ENCODE measurements around the gene SCN9A.
A peak's percentile ranks its signal among the peaks of the same experiment; 100 is the strongest.

SCN9A gene

DNA sequence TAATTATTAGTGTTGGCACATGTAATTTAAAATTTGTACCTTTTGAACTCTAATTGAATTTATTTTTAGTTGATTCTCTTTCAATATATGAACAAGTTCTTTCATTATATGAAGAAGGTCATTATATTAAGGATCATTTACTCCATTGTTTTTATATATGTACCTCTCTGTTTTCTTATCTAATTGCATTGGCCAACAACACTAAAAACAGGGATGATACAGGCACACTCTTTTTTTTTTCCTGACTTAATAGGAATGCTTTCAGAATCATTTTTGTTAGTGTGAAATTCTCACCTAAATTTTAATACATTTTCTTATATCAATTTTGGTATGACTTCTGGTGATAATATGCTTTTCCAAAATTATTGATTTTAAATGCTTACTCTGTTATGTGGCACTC is 173.0 kb downstream of the SCN9A start:
- TF ChIP-seq, protein P1, sequence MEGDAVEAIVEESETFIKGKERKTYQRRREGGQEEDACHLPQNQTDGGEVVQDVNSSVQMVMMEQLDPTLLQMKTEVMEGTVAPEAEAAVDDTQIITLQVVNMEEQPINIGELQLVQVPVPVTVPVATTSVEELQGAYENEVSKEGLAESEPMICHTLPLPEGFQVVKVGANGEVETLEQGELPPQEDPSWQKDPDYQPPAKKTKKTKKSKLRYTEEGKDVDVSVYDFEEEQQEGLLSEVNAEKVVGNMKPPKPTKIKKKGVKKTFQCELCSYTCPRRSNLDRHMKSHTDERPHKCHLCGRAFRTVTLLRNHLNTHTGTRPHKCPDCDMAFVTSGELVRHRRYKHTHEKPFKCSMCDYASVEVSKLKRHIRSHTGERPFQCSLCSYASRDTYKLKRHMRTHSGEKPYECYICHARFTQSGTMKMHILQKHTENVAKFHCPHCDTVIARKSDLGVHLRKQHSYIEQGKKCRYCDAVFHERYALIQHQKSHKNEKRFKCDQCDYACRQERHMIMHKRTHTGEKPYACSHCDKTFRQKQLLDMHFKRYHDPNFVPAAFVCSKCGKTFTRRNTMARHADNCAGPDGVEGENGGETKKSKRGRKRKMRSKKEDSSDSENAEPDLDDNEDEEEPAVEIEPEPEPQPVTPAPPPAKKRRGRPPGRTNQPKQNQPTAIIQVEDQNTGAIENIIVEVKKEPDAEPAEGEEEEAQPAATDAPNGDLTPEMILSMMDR (IDR thresholded peaks at IDR 0.05; ENCODE audit: extremely low read depth, missing control alignments), result no peak
- no peak for DNase-seq (ENCODE audit: low spot score)

DNA sequence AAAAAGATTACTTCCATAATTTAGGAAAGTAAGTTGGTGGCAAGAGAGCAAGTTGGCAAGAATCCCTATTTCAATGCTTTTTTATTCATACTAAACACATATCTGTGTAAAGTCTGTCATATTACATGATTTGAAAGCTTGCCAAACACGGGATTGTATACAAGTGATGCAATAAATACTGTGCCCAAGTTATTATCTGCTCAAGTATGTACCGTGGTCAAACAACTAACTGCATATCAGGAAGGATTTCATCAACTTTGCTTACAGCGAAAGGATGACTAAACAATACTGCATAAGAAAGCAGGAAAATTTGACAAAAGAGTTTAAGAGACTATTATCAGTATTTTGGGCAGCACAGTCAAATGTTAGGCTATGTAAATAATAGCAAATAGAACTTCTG is 178.3 kb downstream of the SCN9A start:
- TF ChIP-seq, protein P1 (IDR thresholded peaks at IDR 0.05; ENCODE audit: extremely low read depth, missing control alignments), result no peak
- DNase-seq (ENCODE audit: low spot score), result no peak

DNA sequence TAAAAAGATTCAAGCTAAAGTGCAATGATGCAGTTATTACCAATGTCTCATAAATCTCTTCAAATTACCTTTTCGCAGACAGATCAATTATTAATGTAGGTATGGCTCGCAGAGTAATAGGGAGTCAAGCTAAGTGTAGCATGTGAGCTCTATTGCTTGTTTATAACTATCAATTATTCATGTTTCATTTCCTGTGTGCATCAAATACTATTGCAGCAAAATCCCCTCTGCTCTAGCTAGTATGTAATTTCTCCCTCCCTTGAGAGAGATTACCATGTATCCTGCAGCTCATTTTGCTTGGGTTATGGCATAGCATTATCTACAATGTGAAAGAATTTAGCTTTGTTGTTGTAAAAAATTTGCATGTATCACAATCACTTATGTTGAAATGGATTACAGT is 182.3 kb downstream of the SCN9A start:
- no peak for DNase-seq (ENCODE audit: low spot score)
- TF ChIP-seq, protein P1 (IDR thresholded peaks at IDR 0.05; ENCODE audit: extremely low read depth, missing control alignments), result no peak

DNA sequence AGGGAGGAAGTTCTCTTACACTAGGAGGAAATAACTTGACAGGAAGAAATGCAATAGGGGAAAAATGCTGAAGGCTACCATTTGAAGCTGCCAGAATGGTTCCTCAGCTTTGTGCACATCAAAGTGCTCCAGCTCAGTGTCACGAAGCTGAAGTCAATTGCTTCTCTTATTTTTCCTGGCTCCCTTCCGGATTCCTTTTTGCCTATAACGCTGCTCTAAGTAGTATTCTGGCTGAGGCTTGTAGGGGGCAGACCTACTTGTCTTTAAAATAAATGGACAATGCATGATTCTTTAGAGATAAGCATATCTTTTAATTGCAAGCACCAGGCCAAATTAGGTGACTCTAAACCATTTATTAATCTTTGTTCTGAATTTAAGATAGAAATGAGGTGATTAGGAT is 187.7 kb downstream of the SCN9A start:
- DNase-seq (ENCODE audit: low spot score), result no peak
- TF ChIP-seq, protein P1 (IDR thresholded peaks at IDR 0.05; ENCODE audit: extremely low read depth, missing control alignments), result no peak

DNA sequence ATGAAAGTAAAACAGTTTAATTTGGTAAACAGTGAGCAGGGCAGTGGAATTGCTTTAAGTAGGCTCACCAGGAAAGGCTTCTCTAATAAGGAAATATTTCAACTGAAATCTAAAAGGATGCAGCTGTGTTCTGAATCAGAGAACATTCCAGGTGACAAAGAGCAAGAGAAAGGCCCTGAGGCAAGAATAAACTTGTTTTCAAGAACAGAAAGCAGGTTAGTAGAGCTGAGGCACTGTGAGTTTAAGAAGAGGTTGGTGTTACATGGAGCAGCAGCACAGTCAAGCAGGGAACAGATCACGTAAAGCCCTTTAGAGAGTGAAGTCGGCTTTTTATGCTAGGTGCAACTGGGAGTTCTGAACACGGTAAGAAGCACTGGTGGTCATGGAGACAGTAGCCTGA is 191.0 kb downstream of the SCN9A start:
- no peak for DNase-seq (ENCODE audit: low spot score)
- TF ChIP-seq, protein P1 (IDR thresholded peaks at IDR 0.05; ENCODE audit: extremely low read depth, missing control alignments), result no peak

DNA sequence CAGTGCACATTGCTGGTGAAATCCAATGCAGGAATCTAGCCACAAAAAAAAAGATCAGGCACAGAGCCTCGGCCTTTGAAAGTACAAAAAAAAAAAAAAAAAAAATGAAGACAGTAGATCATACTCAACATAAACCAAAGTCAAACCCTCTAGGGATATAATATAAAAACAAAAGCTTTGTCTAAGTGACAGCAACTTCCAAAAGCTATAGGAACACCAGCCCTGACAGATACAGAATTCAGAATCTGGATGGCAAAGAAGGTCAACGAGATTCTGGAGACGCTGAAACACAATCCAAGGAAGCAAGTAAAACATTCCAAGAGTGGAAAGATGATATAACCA is 194.0 kb downstream of the SCN9A start:
- no peak for DNase-seq (ENCODE audit: low spot score)
- TF ChIP-seq, protein P1 (IDR thresholded peaks at IDR 0.05; ENCODE audit: extremely low read depth, missing control alignments), result no peak

DNA sequence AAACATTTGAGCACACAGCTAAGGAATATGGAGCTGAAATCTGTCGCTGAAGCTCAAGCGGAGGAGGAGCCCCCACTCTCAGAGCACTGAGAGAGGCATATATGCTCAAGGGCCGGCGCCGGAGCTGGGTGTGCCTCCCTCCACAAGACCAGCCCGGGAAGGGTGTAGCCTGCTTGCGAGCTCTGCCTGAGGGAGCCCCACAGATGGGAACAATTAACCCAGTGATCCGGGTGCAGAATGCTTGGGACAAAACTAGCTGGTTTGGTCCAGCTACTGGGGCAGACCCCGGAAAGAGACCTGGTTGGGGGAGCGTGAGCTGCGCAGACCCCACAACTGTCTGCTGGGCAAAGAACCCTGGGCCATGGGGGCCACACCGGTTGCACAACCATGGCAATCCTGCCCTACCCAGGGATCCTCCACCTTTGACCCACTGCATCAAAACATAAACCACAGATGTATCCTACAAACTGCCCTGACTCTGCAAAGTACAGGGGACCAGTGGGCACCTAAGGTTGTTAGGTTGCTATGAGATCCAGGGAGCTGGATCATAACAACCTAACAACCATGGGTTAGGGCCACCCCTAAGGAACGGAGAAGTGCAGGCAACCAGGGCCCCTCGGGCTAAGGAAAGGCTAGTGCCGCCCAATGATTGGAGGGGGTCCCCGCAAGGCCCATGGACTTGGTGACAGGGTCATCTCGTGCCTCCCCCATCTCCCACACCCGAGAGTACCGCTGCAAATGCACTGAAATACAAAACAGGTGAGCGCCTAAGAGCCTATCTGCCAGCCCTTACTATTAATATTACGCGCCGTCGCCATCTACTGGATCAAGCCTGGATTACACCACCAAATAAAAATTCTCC is 194.6 kb downstream of the SCN9A start:
- DNase-seq (ENCODE audit: low spot score), result peak; percentile 32
- TF ChIP-seq, protein P1 (IDR thresholded peaks at IDR 0.05; ENCODE audit: extremely low read depth, missing control alignments), result peak; percentile 55
